Mucosa of descending colon (tissue), 3 donors: ENCODE data around the gene INHBB. TPM values are rescaled to one million over a fixed set of nuclear protein-coding genes. Genes with fewer than 3 reads are reported as not detected.

ENCODE experiments used
- ATAC-seq: fragments of 200-7000 bp; cut with Tn5 transposase; one replicate; pipeline ENCODE4 v1.9.1; 2020; ENCODE audit warnings: mild to moderate bottlenecking, moderate library complexity
- DNase-seq, 3 donors: peaks; one replicate each; pipeline ENCODE4 v3.0.0-alpha.2; 2020
- H3K36me3 ChIP-seq: fragments of 200-600 bp; one replicate; pipeline ENCODE4 v1.8.0; 2021; ENCODE audit warnings: low read depth, mild to moderate bottlenecking
- H3K4me1 ChIP-seq: fragments of 200-600 bp; one replicate; pipeline ENCODE4 v1.8.0; 2021; ENCODE audit warnings: low read depth, mild to moderate bottlenecking
- H3K4me3 ChIP-seq: fragments of 200-600 bp; one replicate; pipeline ENCODE4 v1.8.0; 2021; ENCODE audit warnings: mild to moderate bottlenecking
- H3K9me3 ChIP-seq: fragments of 200-600 bp; one replicate; pipeline ENCODE4 v1.8.0; 2021; ENCODE audit warnings: mild to moderate bottlenecking
- CTCF ChIP-seq: fragments of 200-600 bp; IDR thresholded peaks from one replicate; pipeline ENCODE4 v1.8.0; 2022; ENCODE audit warnings: antibody characterized with exemption, mild to moderate bottlenecking
- intact Hi-C, 2 donors: fragments of 100-400 bp; cut with DNase I in 1 of 2; cut with micrococcal nuclease in 1 of 2; formaldehyde crosslinking; loops; one replicate each; pipeline versions ENCODE4 v1.11.0 to v1.11.1; 2022; cut with DNase I, micrococcal nuclease
- total RNA-seq, 3 donors: library from RNA; stranded (reverse); fragmentation: NEBNext Ultra II Directional in 2 of 3; extraction: Animal tissue kit (Norgen Biotek cat#: 25700) in 2 of 3; gene quantifications; one replicate each; pipeline versions ENCODE4 v1.2.1 to v1.2.4, GENCODE V29; 2021 to 2023
- donor health status: DM: no; HTN: no; CAD: no; lungs with moderate emphysema.
- donor health status: DM: no; HTN: no; CAD: no.
- donor health status: DM: no; HTN: yes; CAD: no.

The INHBB gene
- total RNA-seq, 3 donors from 2014 or later = 0.10 to 0.92 (median 0.29) TPM

GRCh38 chr2:120334068-120334467, 11.9 kb upstream of the INHBB start:
- ATAC-seq (no peak), DNase-seq (no peak)
- H3K36me3 ChIP-seq = no peaks in the 10 kb centered on the region
- H3K4me3 ChIP-seq = no peak overlapping the region
- H3K4me1 ChIP-seq = no peaks in the 10 kb centered on the region
- H3K9me3 ChIP-seq = no peaks in the 10 kb centered on the region
- intact Hi-C loops = no loop called here
- TF ChIP-seq CTCF = no peak

GRCh38 chr2:120336749-120337148, 9.2 kb upstream of the INHBB start:
- DNase-seq = no peak
- no peak for ATAC-seq
- Histone ChIP-seq H3K4me3 (no peak overlapping the region), H3K36me3 (no peaks in the 10 kb centered on the region), H3K4me1 (no peaks in the 10 kb centered on the region), H3K9me3 (no peaks in the 10 kb centered on the region)
- intact Hi-C loops = no loop called here
- no peak for TF ChIP-seq CTCF

- no peak for TF ChIP-seq CTCF
- no peak for ATAC-seq
- H3K36me3 ChIP-seq = no peaks in the 10 kb centered on the region
- H3K9me3 ChIP-seq = no peaks in the 10 kb centered on the region
- H3K4me1 ChIP-seq = peaks cover under 1% of the 10 kb centered on the region
- H3K4me3 ChIP-seq = no peak overlapping the region
- no peak for DNase-seq
- intact Hi-C loops = no loop called here
Observed at GRCh38 chr2:120338015-120338414, 7.9 kb upstream of the INHBB start.

DNA sequence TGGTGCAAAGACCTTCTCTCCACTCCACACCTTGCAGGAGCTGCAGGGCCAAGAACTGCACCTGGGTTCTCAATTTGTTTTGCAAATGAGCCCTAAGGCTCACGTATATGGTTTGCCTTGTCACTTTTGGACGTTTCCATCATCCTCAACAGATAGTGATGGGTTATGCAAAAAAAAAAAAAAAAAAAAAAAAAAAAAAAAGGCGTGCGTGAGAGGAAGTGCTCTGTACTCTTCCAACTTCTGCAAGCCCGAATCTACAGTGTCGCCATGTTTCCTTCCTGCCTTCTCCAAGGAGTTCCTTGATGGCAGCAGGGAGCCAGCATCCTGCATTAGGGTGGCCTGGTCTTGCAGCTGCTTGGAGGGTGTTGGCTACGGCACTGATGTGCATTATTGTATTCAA, 4.0 kb upstream of the INHBB start:
- no peak for TF ChIP-seq CTCF
- ATAC-seq = no peak
- Histone ChIP-seq H3K4me3 (no peak overlapping the region), H3K36me3 (no peaks in the 10 kb centered on the region), H3K9me3 (no peaks in the 10 kb centered on the region), H3K4me1 (peaks cover 22% of the 10 kb centered on the region)
- no peak for DNase-seq
- intact Hi-C loops = loop anchor here (2.0 to 10.0 kb wide), 3 partner anchors 213 to 339 kb away; no protein-coding TSS in a partner anchor

DNA sequence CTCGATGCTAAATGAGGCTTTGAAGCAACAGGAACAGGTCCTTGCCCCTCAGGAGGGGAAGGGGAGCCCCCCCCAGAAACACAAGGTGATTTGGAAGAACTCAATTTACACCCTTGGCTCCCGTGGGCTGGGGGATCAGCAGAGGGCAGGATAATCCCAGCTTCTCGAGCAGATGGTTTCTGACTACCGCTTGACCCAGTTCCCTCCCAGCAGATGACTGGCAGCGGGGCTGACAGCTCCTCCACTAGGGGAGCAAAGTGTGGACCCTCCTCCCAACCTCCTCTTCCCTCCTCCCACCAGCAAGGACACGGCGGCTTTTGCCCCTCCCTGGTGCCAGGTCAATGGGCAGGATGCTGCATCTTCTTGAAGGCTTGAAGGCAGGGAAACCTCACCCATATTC, 3.5 kb upstream of the INHBB start:
- no peak for TF ChIP-seq CTCF
- H3K4me1 ChIP-seq = peaks cover 22% of the 10 kb centered on the region
- DNase-seq (no peak), ATAC-seq (no peak)
- H3K4me3 ChIP-seq = no peak overlapping the region
- no peaks in the 10 kb centered on the region for H3K9me3 ChIP-seq
- no peaks in the 10 kb centered on the region for H3K36me3 ChIP-seq
- intact Hi-C loops = loop anchor here (2.0 to 10.0 kb wide), 3 partner anchors 212 to 338 kb away; no protein-coding TSS in a partner anchor

DNA sequence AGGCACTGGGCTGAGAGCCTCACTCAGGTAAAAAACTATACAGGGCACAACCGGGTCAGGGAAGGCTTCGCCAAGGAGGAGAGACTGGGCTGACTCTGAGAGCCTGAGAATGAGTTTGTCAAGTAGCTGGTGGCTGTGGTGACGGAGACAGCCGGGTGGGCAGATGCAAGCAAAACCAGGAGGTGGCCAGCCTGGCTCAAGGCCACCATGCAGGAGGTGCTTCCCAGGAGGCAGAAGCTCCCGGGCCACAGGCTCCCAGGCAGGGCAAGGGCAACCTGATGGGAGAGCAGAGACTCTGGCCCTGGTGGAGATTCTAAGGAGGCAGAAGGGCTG, 2.9 kb upstream of the INHBB start:
- ATAC-seq = no peak
- Histone ChIP-seq H3K9me3 (no peaks in the 10 kb centered on the region), H3K36me3 (no peaks in the 10 kb centered on the region), H3K4me3 (no peak overlapping the region), H3K4me1 (peaks cover 22% of the 10 kb centered on the region)
- no peak for TF ChIP-seq CTCF
- intact Hi-C loops = loop anchor here (2.0 to 10.0 kb wide), 3 partner anchors 212 to 338 kb away; no protein-coding TSS in a partner anchor
- DNase-seq = no peak
